Stimulated activated naive CD8-positive, alpha-beta T cell treated with anti-CD3 and anti-CD28 coated beads, Interleukin-15, Interleukin-2, amounts not matched to agents 100 ng/mL and 50 ng/mL, for 24 hours (primary cell): ENCODE measurements around the gene PPARG.

Source experiments
- H3K27ac Mint-ChIP-seq: one replicate; pipeline ENCODE4 v1.8.0; 2021; ENCODE audit warnings: mild to moderate bottlenecking, mixed read lengths
- H3K27me3 Mint-ChIP-seq: one replicate; pipeline ENCODE4 v1.8.0; 2021; ENCODE audit warnings: mixed read lengths
- H3K36me3 Mint-ChIP-seq: one replicate; pipeline ENCODE4 v1.8.0; 2021; ENCODE audit warnings: low read depth, mixed read lengths
- H3K4me1 Mint-ChIP-seq: one replicate; pipeline ENCODE4 v1.8.0; 2021; ENCODE audit warnings: low read depth, mixed read lengths
- H3K4me3 Mint-ChIP-seq: one replicate; pipeline ENCODE4 v1.8.0; 2021; ENCODE audit warnings: mild to moderate bottlenecking, mixed read lengths
- H3K9me3 Mint-ChIP-seq: one replicate; pipeline ENCODE4 v1.8.0; 2021; ENCODE audit warnings: mixed read lengths

PPARG gene

DNA sequence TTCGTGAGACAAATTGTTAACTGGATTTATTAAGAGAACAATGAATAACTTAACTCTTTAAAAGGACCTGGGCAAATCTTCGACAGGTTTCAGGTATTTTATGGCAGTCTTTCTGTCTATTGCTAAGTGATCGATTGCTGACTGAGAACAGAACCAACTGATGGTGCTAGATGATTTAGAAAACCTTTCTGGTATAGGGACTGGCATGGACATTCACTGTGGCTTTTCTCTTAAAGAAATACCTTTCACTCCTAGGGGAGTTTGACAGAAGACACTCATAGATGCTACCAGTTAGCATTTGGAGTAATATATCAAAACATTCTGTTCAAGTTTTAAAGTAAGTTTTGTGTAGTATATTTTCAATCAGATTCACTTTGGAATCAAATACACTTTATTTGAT, 654 bp downstream of the PPARG start:
- peaks cover 23% of the 10 kb centered on the region for H3K4me1 Mint-ChIP-seq
- H3K27me3 Mint-ChIP-seq = peaks cover 59% of the 10 kb centered on the region
- H3K9me3 Mint-ChIP-seq = no peaks in the 10 kb centered on the region
- no peaks in the 10 kb centered on the region for H3K36me3 Mint-ChIP-seq
- H3K27ac Mint-ChIP-seq = no peak overlapping the region
- H3K4me3 Mint-ChIP-seq = peak overlapping the region; percentile 37

DNA sequence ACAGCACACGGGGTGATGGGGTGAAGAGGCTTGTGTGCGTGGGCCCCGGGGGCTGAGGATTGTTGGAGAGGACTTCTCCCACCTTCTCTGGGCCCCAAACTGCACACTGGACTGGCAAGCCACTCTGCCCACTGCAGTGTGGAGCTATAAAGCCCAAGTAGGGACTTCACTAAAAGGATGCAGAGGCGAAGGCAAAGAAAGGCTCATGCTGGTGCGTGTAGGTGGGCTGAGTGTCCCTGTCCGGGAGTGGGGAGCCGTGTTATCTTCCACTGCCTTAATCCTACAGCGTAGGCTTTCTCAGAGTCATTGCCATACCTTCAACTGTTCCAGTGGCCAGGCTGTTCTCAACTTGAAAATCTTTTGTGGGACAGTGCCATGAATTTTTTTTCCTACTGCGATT, 3.9 kb downstream of the PPARG start:
- Mint-ChIP-seq H3K4me3 (no peak overlapping the region), H3K36me3 (no peaks in the 10 kb centered on the region), H3K27me3 (peaks cover 44% of the 10 kb centered on the region), H3K4me1 (peaks cover 15% of the 10 kb centered on the region), H3K27ac (no peak overlapping the region), H3K9me3 (no peaks in the 10 kb centered on the region)

DNA sequence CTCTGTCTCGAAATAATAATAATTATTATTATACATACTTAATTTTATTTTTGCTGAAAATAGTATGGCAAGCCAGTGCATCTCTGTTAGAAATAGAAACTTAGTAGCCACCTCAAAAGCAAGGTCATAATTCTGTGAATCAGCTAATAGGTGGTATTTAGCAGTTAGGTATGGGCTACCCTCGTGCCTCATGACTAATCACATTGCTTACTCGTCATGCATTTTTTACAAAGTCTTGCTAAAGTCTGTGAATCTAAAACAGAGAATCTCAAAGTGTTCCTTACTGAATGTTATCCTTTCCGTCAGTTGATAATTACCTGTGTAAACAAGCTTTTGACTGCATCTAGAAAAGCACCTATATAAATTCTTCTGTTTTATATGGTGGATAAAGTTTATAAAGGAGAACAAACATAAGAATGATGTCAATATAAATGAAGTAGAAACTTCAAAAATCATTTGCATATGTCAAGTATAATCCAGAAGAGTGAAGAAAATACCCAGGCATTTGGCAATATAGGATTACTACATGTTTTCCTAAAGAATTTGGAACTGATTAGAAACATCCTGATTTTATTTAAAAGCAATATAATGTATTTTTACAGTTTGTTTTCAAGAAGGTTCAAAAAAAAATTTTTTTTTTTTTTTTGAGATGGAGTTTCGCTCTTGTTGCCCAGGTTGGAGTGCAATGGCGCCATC, 6.2 kb downstream of the PPARG start:
- Mint-ChIP-seq H3K36me3 (no peaks in the 10 kb centered on the region), H3K4me3 (no peak overlapping the region), H3K27ac (no peak overlapping the region), H3K27me3 (peaks cover 30% of the 10 kb centered on the region), H3K4me1 (peaks cover 10% of the 10 kb centered on the region), H3K9me3 (no peaks in the 10 kb centered on the region)

DNA sequence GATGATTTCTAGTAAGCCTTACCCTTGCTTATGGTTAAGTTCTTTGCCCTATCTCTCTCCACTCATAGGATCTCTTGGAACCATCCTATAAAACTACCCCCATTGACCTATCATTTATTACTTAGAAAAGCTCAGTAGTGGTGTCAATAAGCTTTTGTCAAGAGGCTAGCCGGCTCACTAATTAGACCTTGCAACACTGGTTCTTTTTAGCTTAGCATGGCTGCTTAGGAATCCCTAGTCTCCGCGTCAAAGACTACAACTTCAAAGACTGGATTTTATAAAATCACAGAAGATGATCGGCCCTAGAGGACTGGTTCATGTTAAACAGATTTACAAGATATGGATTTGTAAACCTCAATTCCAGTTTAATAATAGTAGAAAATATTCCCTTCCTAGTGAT, 7.6 kb downstream of the PPARG start:
- H3K4me1 Mint-ChIP-seq = peaks cover 10% of the 10 kb centered on the region
- H3K27me3 Mint-ChIP-seq = peaks cover 28% of the 10 kb centered on the region
- no peak overlapping the region for H3K27ac Mint-ChIP-seq
- H3K36me3 Mint-ChIP-seq = no peaks in the 10 kb centered on the region
- no peak overlapping the region for H3K4me3 Mint-ChIP-seq
- no peaks in the 10 kb centered on the region for H3K9me3 Mint-ChIP-seq

DNA sequence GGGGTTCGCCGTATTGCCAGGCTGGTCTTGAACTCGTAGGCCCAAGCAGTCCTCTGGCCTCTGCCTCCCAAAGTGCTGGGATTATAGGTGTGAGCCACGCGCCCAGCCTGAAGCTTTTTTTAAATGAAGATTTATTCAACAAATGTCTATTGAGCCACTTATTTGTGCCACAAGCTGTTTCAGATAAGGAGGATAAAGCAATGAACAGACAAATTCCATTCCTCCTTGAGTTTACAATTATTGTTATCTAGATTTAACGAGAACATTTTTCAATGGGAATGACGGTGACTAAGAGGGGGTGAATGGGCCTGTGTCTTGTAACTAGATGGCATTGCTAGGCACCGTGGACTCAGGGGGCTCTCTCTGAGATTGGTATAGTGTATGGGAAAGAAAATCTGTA, 10.2 kb downstream of the PPARG start:
- Mint-ChIP-seq H3K4me1 (peaks cover 3% of the 10 kb centered on the region), H3K9me3 (no peaks in the 10 kb centered on the region), H3K4me3 (no peak overlapping the region), H3K36me3 (no peaks in the 10 kb centered on the region), H3K27ac (no peak overlapping the region), H3K27me3 (peaks cover 28% of the 10 kb centered on the region)

DNA sequence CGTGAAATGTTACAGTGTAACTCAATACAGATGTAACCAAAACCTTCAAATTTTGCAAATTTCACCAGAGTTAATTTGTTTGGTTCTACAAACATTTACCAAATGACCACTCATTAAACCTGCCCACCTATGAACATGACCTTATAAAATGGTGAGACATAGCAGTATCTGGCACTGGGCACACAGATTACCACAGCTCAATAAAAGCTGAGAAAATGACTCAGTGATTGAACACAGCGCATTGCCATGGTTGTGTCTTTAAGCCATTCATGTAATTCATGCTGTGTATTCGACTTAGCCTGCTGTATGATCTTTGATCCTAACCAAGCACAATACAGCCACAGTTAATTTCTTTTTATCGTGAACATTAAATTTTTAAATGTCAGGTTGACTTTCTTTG, 11.3 kb downstream of the PPARG start:
- Mint-ChIP-seq H3K9me3 (no peaks in the 10 kb centered on the region), H3K4me1 (no peaks in the 10 kb centered on the region), H3K27me3 (peaks cover 35% of the 10 kb centered on the region), H3K4me3 (no peak overlapping the region), H3K36me3 (no peaks in the 10 kb centered on the region), H3K27ac (no peak overlapping the region)

DNA sequence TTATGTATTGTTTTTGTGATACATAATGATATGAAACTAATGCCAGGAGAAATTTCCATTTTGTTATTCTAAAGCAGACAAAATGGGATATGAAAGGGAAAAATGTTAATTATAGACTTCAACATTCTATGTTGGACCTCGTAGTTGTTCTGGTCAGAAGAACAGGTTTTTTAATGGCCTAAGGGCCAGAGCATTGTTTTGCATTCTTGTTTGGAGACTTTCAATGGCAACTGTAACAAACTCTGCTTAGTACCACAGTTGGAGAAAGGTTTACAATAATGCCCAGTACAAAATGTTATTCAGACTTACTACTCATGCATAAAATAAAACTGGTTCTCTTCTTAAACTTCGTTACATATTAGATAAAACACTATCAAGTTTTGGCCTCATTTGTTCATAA, 12.2 kb downstream of the PPARG start:
- Mint-ChIP-seq H3K36me3 (no peaks in the 10 kb centered on the region), H3K27me3 (peaks cover 42% of the 10 kb centered on the region), H3K4me3 (no peak overlapping the region), H3K9me3 (no peaks in the 10 kb centered on the region), H3K27ac (no peak overlapping the region), H3K4me1 (no peaks in the 10 kb centered on the region)

DNA sequence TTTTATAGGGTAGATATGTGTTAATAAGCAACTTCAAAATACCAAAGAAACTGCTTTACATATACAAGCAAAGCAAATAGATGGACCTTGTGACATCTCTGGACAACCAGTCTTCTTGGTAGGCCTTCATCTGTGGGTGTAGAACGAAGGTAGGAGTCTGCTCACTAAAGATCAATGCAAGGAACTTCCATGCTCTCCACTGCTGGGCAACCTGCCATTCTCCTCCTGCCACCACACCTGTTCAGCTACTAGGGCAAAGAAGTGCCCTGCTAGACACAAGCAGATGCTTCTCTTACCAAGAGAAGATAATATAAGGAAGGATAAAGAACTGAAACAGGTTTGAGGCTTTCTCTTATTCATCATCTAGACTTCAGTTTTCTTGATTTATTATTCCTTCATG, 12.6 kb downstream of the PPARG start:
- H3K27ac Mint-ChIP-seq = no peak overlapping the region
- H3K4me1 Mint-ChIP-seq = no peaks in the 10 kb centered on the region
- peaks cover 38% of the 10 kb centered on the region for H3K27me3 Mint-ChIP-seq
- no peaks in the 10 kb centered on the region for H3K9me3 Mint-ChIP-seq
- no peaks in the 10 kb centered on the region for H3K36me3 Mint-ChIP-seq
- H3K4me3 Mint-ChIP-seq = no peak overlapping the region

DNA sequence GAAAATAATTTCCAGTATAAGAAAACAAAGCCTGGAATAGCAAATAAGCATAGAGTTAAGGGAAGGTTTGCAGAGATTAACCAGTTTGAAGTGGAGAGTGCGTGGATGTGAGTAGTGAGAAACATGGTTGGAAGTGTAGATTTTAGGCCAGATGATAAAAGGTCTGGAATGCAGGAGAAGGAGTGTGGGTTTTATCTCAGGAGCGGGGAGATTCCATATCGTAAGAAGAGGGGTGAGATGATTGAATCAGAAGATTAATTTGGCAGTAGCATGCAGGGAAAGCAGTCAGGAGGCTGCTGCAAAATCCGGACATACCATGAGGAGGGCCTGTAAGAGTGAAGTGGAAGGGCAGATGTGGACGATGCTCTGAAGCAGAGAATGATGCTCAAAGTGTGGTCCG, 13.7 kb downstream of the PPARG start:
- Mint-ChIP-seq H3K4me1 (peaks cover 4% of the 10 kb centered on the region), H3K27me3 (peaks cover 35% of the 10 kb centered on the region), H3K4me3 (no peak overlapping the region), H3K36me3 (no peaks in the 10 kb centered on the region), H3K9me3 (no peaks in the 10 kb centered on the region), H3K27ac (no peak overlapping the region)

DNA sequence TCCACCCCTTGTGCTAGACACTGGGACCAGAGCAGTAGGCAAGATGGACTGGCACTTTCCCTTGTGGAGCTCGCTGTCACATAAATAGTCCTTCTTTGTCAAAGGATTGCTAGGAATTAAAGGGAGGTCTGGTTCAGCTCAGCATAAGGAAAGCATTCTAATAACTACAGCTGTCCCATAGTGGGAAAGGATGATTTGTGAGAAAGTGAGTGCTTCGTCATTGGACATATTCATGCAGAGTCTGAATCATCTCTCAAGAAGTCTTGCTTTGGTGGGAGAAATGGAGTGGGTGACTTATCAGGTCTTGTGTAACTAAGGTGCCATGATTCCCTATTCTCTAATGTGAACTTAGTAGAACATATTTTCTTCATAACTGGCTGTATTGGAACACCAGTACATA, 14.7 kb downstream of the PPARG start:
- H3K36me3 Mint-ChIP-seq = no peaks in the 10 kb centered on the region
- H3K27me3 Mint-ChIP-seq = peaks cover 37% of the 10 kb centered on the region
- peaks cover 12% of the 10 kb centered on the region for H3K4me1 Mint-ChIP-seq
- no peak overlapping the region for H3K4me3 Mint-ChIP-seq
- no peaks in the 10 kb centered on the region for H3K9me3 Mint-ChIP-seq
- H3K27ac Mint-ChIP-seq = no peak overlapping the region

DNA sequence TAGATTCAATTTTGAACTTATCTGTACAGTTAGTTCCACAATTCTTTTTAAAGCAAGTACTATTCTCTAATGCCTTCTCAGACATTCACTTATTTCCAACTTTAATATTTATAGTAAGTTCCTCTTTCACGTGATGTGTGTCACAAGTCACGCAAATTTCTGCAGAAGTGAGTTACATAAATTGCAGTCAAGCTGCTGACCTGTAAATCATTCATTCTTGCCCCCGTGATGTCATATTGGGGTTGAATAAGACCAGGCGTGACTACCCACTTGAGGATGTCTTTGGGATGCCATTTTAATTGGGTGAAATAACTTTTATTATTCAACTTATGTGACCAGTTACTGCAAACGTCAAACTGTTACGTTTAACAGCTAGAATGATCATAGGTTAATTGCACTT, 15.1 kb downstream of the PPARG start:
- no peaks in the 10 kb centered on the region for H3K36me3 Mint-ChIP-seq
- H3K4me1 Mint-ChIP-seq = peaks cover 16% of the 10 kb centered on the region
- no peaks in the 10 kb centered on the region for H3K9me3 Mint-ChIP-seq
- no peak overlapping the region for H3K27ac Mint-ChIP-seq
- H3K4me3 Mint-ChIP-seq = no peak overlapping the region
- peaks cover 37% of the 10 kb centered on the region for H3K27me3 Mint-ChIP-seq

DNA sequence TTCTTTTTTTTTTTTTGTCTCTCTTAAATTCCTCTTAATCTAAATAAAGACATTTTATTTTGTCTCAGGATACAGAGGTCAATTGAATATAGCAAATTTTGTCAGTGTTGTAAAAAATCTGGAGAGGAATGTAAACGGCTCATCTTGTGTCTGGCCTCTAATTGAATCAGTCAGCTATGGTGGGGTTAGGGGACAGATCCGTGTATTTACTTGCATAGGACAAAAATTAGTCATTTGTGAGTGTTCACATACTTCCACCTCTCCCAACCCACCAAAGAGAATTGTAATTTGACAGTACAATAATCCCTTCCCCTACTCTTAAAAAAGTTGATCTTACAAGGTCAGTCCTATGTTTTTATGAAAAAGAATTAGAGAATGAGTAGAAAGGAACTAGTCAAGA, 18.3 kb downstream of the PPARG start:
- H3K27me3 Mint-ChIP-seq = peaks cover 30% of the 10 kb centered on the region

DNA sequence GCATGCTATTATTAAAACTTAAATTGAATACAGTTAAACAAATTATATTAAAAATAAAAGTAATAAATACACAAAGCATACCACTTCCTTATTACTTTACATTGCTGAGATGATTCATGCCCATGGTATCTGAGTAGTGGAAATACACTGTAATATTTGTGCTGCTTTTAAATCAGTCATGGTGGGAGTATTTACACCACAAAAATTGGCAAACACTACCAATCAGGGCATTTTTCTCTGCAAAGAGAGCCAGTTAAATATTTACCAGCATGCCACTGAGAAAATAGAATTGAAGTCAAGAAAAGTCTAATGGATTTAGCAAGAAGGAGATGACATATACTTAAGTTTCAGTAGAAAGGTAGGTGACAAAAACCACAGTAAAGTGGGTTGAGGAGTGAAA, 19.6 kb downstream of the PPARG start:
- Mint-ChIP-seq H3K36me3 (no peaks in the 10 kb centered on the region), H3K4me3 (no peak overlapping the region), H3K4me1 (peaks cover 21% of the 10 kb centered on the region), H3K27ac (no peak overlapping the region), H3K27me3 (peaks cover 29% of the 10 kb centered on the region), H3K9me3 (no peaks in the 10 kb centered on the region)

More for the DNA sequence above, 18.3 kb downstream of the PPARG start:
- H3K27ac Mint-ChIP-seq = no peak overlapping the region
- no peaks in the 10 kb centered on the region for H3K9me3 Mint-ChIP-seq
- H3K4me3 Mint-ChIP-seq = no peak overlapping the region
- peaks cover 21% of the 10 kb centered on the region for H3K4me1 Mint-ChIP-seq
- no peaks in the 10 kb centered on the region for H3K36me3 Mint-ChIP-seq

DNA sequence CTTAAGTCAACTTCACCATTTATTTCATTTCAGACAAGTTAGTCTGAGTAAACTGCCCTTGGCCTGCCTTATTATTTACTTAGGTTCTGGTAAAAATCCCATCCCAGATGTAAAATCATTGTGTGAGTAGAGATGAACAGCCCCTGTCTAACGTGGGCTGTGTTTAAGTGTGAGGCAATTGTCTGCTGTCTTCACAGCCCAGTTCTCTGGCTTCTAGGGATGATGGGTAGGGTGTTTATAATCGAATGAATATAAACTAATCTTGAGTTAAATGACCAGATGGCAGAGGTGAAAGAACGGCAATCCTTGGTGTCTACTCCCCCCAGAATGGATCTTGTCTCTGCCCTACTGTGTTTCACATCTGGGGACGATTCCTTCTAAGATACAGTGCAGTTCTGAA, 20.8 kb downstream of the PPARG start:
- H3K9me3 Mint-ChIP-seq = no peaks in the 10 kb centered on the region
- H3K4me3 Mint-ChIP-seq = no peak overlapping the region
- peaks cover 21% of the 10 kb centered on the region for H3K4me1 Mint-ChIP-seq
- H3K27me3 Mint-ChIP-seq = peaks cover 26% of the 10 kb centered on the region
- no peaks in the 10 kb centered on the region for H3K36me3 Mint-ChIP-seq
- H3K27ac Mint-ChIP-seq = no peak overlapping the region

DNA sequence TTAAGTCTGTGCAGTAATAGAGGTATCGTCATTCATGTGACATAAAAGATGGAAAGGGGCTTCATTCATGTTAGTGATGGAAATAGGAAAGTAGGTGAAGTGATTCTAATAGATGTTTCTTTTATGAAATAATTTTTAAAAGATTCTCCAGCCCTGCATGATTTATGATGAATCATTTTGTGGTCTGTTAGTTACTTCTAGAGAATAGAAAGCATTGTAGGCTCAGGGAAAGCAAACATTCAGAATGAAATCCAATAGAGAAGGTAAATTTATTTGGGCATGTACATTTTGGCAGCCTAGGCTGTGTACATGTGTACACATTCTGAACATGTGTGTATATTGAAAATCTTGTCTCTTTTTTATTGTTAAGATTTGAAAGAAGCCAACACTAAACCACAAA, 23.1 kb downstream of the PPARG start:
- H3K36me3 Mint-ChIP-seq = no peaks in the 10 kb centered on the region
- no peak overlapping the region for H3K27ac Mint-ChIP-seq
- no peak overlapping the region for H3K4me3 Mint-ChIP-seq
- H3K4me1 Mint-ChIP-seq = peaks cover 21% of the 10 kb centered on the region
- H3K27me3 Mint-ChIP-seq = peaks cover 33% of the 10 kb centered on the region
- no peaks in the 10 kb centered on the region for H3K9me3 Mint-ChIP-seq

DNA sequence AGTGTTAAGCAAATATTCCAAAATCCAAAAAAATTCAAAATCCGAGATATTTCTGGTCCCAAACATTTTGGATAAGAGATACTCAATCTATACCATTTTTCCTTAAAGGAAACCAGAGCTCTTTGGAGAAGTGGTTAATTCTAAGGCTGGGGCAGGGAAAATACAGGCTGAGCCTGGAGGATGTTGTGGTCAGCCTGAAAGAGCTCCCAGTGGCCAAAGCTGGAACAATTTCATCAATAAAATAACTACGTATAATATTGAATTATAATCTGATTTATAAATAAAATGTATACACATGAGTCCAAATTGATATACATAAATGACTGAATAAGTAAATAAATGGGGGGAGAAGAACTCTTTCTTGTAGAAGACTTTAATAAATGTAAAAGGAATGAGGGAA, 24.6 kb downstream of the PPARG start:
- Mint-ChIP-seq H3K9me3 (no peaks in the 10 kb centered on the region), H3K27ac (no peak overlapping the region), H3K27me3 (peaks cover 27% of the 10 kb centered on the region), H3K4me3 (no peak overlapping the region), H3K36me3 (no peaks in the 10 kb centered on the region), H3K4me1 (peaks cover 9% of the 10 kb centered on the region)
